ENCODE results near the gene CNKSR3. TPM values are rescaled to one million over a fixed set of nuclear protein-coding genes. Genes with fewer than 3 reads are reported as not detected.
A peak's percentile ranks its signal among the peaks of the same experiment; 100 is the strongest.

Gene CNKSR3
- total and polyA plus RNA-seq, 5 donors, result 7.9 to 21.1 (median 18.1) TPM

GRCh38 chr6:154478701-154479060 lies 31.8 kb downstream of the CNKSR3 start:
- Histone ChIP-seq H3K9me3 (ENCODE audit: control insufficient read depth, low read length) (no peaks in the 10 kb centered on the region), H3K27me3 (ENCODE audit: control insufficient read depth, insufficient read depth) (no peaks in the 10 kb centered on the region), H3K4me1 (ENCODE audit: control insufficient read depth, insufficient read depth, low read length) (peaks cover 21% of the 10 kb centered on the region), H3K27ac (ENCODE audit: low read length) (no peak overlapping the region), H3K4me3 (ENCODE audit: low read length) (no peak overlapping the region)
- DNase-seq, result no peak
- intact Hi-C loops (cut with DNase I), result no loop called here
- no peak for ATAC-seq
- 42% methylated on average over 1 of the region's 1 CpG for WGBS

- H3K9me3 ChIP-seq (ENCODE audit: control insufficient read depth, low read length), result no peaks in the 10 kb centered on the region
- H3K27ac ChIP-seq (ENCODE audit: low read length), result peak overlapping the region; percentile 14
- peak; percentile 13 to 25 for ATAC-seq
- DNase-seq, result no peak
- no peak overlapping the region for H3K4me3 ChIP-seq (ENCODE audit: low read length)
- H3K27me3 ChIP-seq (ENCODE audit: control insufficient read depth, insufficient read depth), result no peaks in the 10 kb centered on the region
- intact Hi-C loops (cut with DNase I), result no loop called here
- 57% methylated on average over 12 of the region's 12 CpGs for WGBS
- peaks cover 20% of the 10 kb centered on the region for H3K4me1 ChIP-seq (ENCODE audit: control insufficient read depth, insufficient read depth, low read length)
These were observed 32.3 kb downstream of the CNKSR3 start for GRCh38 chr6:154478021-154478700.

- no peak overlapping the region for H3K4me3 ChIP-seq (ENCODE audit: low read length)
- intact Hi-C loops (cut with DNase I), result no loop called here
- peaks cover 19% of the 10 kb centered on the region for H3K4me1 ChIP-seq (ENCODE audit: control insufficient read depth, insufficient read depth, low read length)
- 95% methylated on average over 4 of the region's 4 CpGs for WGBS
- no peaks in the 10 kb centered on the region for H3K9me3 ChIP-seq (ENCODE audit: control insufficient read depth, low read length)
- DNase-seq, result no peak
- ATAC-seq, result no peak
- no peak overlapping the region for H3K27ac ChIP-seq (ENCODE audit: low read length)
- no peaks in the 10 kb centered on the region for H3K27me3 ChIP-seq (ENCODE audit: control insufficient read depth, insufficient read depth)
These were observed 34.0 kb downstream of the CNKSR3 start for GRCh38 chr6:154476494-154476893.

- ATAC-seq (peak in 1 of 2 donors; percentile 40), DNase-seq (no peak)
- Histone ChIP-seq H3K27me3 (ENCODE audit: control insufficient read depth, insufficient read depth) (no peaks in the 10 kb centered on the region), H3K27ac (ENCODE audit: low read length) (no peak overlapping the region), H3K4me1 (ENCODE audit: control insufficient read depth, insufficient read depth, low read length) (peaks cover 19% of the 10 kb centered on the region), H3K4me3 (ENCODE audit: low read length) (no peak overlapping the region), H3K9me3 (ENCODE audit: control insufficient read depth, low read length) (no peaks in the 10 kb centered on the region)
- intact Hi-C loops (cut with DNase I), result no loop called here
- WGBS, result 82% methylated on average over 12 of the region's 12 CpGs
These were observed 35.6 kb downstream of the CNKSR3 start for GRCh38 chr6:154474648-154475428.

GRCh38 chr6:154473324-154473723 lies 37.2 kb downstream of the CNKSR3 start:
- no peak overlapping the region for H3K27ac ChIP-seq (ENCODE audit: low read length)
- DNase-seq (no peak), ATAC-seq (no peak)
- no peak overlapping the region for H3K4me3 ChIP-seq (ENCODE audit: low read length)
- no peaks in the 10 kb centered on the region for H3K27me3 ChIP-seq (ENCODE audit: control insufficient read depth, insufficient read depth)
- intact Hi-C loops (cut with DNase I), result no loop called here
- WGBS, result 91% methylated on average over 9 of the region's 9 CpGs
- no peaks in the 10 kb centered on the region for H3K9me3 ChIP-seq (ENCODE audit: control insufficient read depth, low read length)
- H3K4me1 ChIP-seq (ENCODE audit: control insufficient read depth, insufficient read depth, low read length), result peaks cover 18% of the 10 kb centered on the region

GRCh38 chr6:154471609-154472362 lies 38.7 kb downstream of the CNKSR3 start:
- DNase-seq (no peak), ATAC-seq (peak; percentile 38 to 52)
- 56% methylated on average over 6 of the region's 6 CpGs for WGBS
- intact Hi-C loops (cut with DNase I), result no loop called here
- no peaks in the 10 kb centered on the region for H3K9me3 ChIP-seq (ENCODE audit: control insufficient read depth, low read length)
- peaks cover 14% of the 10 kb centered on the region for H3K4me1 ChIP-seq (ENCODE audit: control insufficient read depth, insufficient read depth, low read length)
- no peaks in the 10 kb centered on the region for H3K27me3 ChIP-seq (ENCODE audit: control insufficient read depth, insufficient read depth)
- peak overlapping the region; percentile 36 for H3K27ac ChIP-seq (ENCODE audit: low read length)
- no peak overlapping the region for H3K4me3 ChIP-seq (ENCODE audit: low read length)

GRCh38 chr6:154469306-154469935 lies 41.1 kb downstream of the CNKSR3 start:
- no peak overlapping the region for H3K4me3 ChIP-seq (ENCODE audit: low read length)
- H3K27ac ChIP-seq (ENCODE audit: low read length), result no peak overlapping the region
- peaks cover 4% of the 10 kb centered on the region for H3K4me1 ChIP-seq (ENCODE audit: control insufficient read depth, insufficient read depth, low read length)
- H3K27me3 ChIP-seq (ENCODE audit: control insufficient read depth, insufficient read depth), result no peaks in the 10 kb centered on the region
- DNase-seq (no peak), ATAC-seq (no peak)
- 90% methylated on average over 4 of the region's 4 CpGs for WGBS
- H3K9me3 ChIP-seq (ENCODE audit: control insufficient read depth, low read length), result no peaks in the 10 kb centered on the region
- intact Hi-C loops (cut with DNase I), result no loop called here

- Histone ChIP-seq H3K27me3 (ENCODE audit: control insufficient read depth, insufficient read depth) (no peaks in the 10 kb centered on the region), H3K27ac (ENCODE audit: low read length) (no peak overlapping the region), H3K4me3 (ENCODE audit: low read length) (no peak overlapping the region), H3K9me3 (ENCODE audit: control insufficient read depth, low read length) (no peaks in the 10 kb centered on the region), H3K4me1 (ENCODE audit: control insufficient read depth, insufficient read depth, low read length) (peaks cover 4% of the 10 kb centered on the region)
- 99% methylated on average over 3 of the region's 3 CpGs for WGBS
- DNase-seq (no peak), ATAC-seq (no peak)
- intact Hi-C loops (cut with DNase I), result no loop called here
These were observed 41.7 kb downstream of the CNKSR3 start for GRCh38 chr6:154468760-154469159.

GRCh38 chr6:154466971-154467679 lies 43.4 kb downstream of the CNKSR3 start:
- ATAC-seq (no peak), DNase-seq (no peak)
- no peaks in the 10 kb centered on the region for H3K4me1 ChIP-seq (ENCODE audit: control insufficient read depth, insufficient read depth, low read length)
- no peak overlapping the region for H3K4me3 ChIP-seq (ENCODE audit: low read length)
- no peak overlapping the region for H3K27ac ChIP-seq (ENCODE audit: low read length)
- 96% methylated on average over 9 of the region's 9 CpGs for WGBS
- H3K9me3 ChIP-seq (ENCODE audit: control insufficient read depth, low read length), result no peaks in the 10 kb centered on the region
- H3K27me3 ChIP-seq (ENCODE audit: control insufficient read depth, insufficient read depth), result no peaks in the 10 kb centered on the region
- intact Hi-C loops (cut with DNase I), result no loop called here

- 93% methylated on average over 3 of the region's 3 CpGs for WGBS
- H3K27me3 ChIP-seq (ENCODE audit: control insufficient read depth, insufficient read depth), result no peaks in the 10 kb centered on the region
- ATAC-seq (no peak), DNase-seq (no peak)
- intact Hi-C loops (cut with DNase I), result no loop called here
- no peak overlapping the region for H3K4me3 ChIP-seq (ENCODE audit: low read length)
- no peaks in the 10 kb centered on the region for H3K4me1 ChIP-seq (ENCODE audit: control insufficient read depth, insufficient read depth, low read length)
- no peak overlapping the region for H3K27ac ChIP-seq (ENCODE audit: low read length)
- no peaks in the 10 kb centered on the region for H3K9me3 ChIP-seq (ENCODE audit: control insufficient read depth, low read length)
These were observed 44.3 kb downstream of the CNKSR3 start for GRCh38 chr6:154466139-154466538.
